MCF 10A (cell line): ENCODE results near the gene TM7SF3. TPM values are rescaled to one million over a fixed set of nuclear protein-coding genes. Genes with fewer than 3 reads are reported as not detected.

Experiments
- BruUV-seq: library from RNA; stranded (reverse); fragments of 400-500 nt; replicated peaks from 2 replicates; lab custom pipeline; 2021; lab: Mats Ljungman, UMichigan
- CTCF ChIA-PET: fragments of 300-600 bp; sonication (Branson Sonifier 250); formaldehyde crosslinking; extraction: SDS; loops from one replicate; lab custom pipeline; 2021; ENCODE audit warnings: antibody characterized with exemption, inconsistent platforms; lab: Yijun Ruan, JAX
- POLR2A ChIA-PET: fragments of 300-600, 350-650 bp; sonication (Branson Sonifier 250); formaldehyde crosslinking; extraction: SDS; loops from one replicate; lab custom pipeline; 2020; ENCODE audit warnings: antibody characterized with exemption, inconsistent platforms; lab: Yijun Ruan, JAX
- DNase-seq: peaks from one replicate; pipeline ENCODE4 v3.0.0-alpha.2; 2018; ENCODE audit not compliant: unreplicated experiment
- H3K27ac Mint-ChIP-seq: one replicate; pipeline ENCODE4 v1.8.0; 2022; ENCODE audit warnings: mild to moderate bottlenecking, low read depth, mixed read lengths; ENCODE audit not compliant: unreplicated experiment
- H3K27me3 Mint-ChIP-seq: one replicate; pipeline ENCODE4 v1.8.0; 2022; ENCODE audit warnings: mixed read lengths; ENCODE audit not compliant: insufficient read depth, unreplicated experiment
- H3K36me3 Mint-ChIP-seq: one replicate; pipeline ENCODE4 v1.8.0; 2022; ENCODE audit warnings: mild to moderate bottlenecking, moderate library complexity, mixed read lengths; ENCODE audit not compliant: insufficient read depth, unreplicated experiment
- H3K4me1 Mint-ChIP-seq: one replicate; pipeline ENCODE4 v1.8.0; 2022; ENCODE audit warnings: mixed read lengths; ENCODE audit not compliant: insufficient read depth, unreplicated experiment
- H3K4me3 Mint-ChIP-seq: one replicate; pipeline ENCODE4 v1.8.0; 2022; ENCODE audit warnings: mild to moderate bottlenecking, moderate library complexity, mixed read lengths; ENCODE audit not compliant: unreplicated experiment
- H3K9me3 Mint-ChIP-seq: one replicate; pipeline ENCODE4 v1.8.0; 2022; ENCODE audit warnings: mixed read lengths; ENCODE audit not compliant: unreplicated experiment
- intact Hi-C: fragments of 100-400 bp; cut with micrococcal nuclease; formaldehyde crosslinking; loops from 2 replicates; pipeline ENCODE4 v1.14.1; 2022
- total RNA-seq: library from RNA; stranded (reverse); gene quantifications from 2 replicates; pipeline ENCODE4 v1.2.3, GENCODE V29; 2022
- TF ChIP-seq, protein P1 (sequence below): fragments of 200-600 bp; IDR thresholded peaks from one replicate; pipeline ENCODE4 v1.8.0; 2022; ENCODE audit warnings: antibody characterized with exemption, mild to moderate bottlenecking; ENCODE audit not compliant: unreplicated experiment

TM7SF3 gene
- total RNA-seq, 1 experiment from 2014 or later, result 119 TPM

DNA sequence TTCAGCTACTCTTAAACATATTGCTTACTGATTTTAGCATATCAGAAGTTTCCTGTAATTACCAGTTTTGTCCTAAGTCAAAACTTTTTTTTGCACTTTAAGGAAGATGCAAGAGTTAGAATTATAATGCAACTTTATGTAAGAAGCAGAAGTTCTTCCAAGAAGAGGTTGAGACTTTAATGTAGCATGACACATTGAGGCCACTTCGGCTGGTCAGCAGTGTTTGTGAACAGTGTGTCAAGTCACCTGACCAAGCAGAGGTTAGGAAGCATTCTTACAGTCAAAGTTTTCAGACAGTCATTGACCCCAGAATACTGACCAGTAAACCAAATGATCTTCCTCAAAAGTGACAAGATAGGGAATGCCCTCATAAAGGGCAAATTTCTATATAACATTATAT lies 60.7 kb downstream of the TM7SF3 start:
- CTCF ChIA-PET, result interaction anchor here (0.5 to 0.6 kb wide), 3 partner anchors 12 to 350 kb away, joined by 3 to 4 read pairs (median 4); no protein-coding TSS in a partner anchor
- H3K27me3 Mint-ChIP-seq, result no peaks in the 10 kb centered on the region
- no peak overlapping the region for H3K4me3 Mint-ChIP-seq
- H3K4me1 Mint-ChIP-seq, result no peaks in the 10 kb centered on the region
- intact Hi-C loops, result no loop called here
- BruUV-seq, result no TSS peak
- H3K36me3 Mint-ChIP-seq, result peaks cover 39% of the 10 kb centered on the region
- TF ChIP-seq, protein P1, sequence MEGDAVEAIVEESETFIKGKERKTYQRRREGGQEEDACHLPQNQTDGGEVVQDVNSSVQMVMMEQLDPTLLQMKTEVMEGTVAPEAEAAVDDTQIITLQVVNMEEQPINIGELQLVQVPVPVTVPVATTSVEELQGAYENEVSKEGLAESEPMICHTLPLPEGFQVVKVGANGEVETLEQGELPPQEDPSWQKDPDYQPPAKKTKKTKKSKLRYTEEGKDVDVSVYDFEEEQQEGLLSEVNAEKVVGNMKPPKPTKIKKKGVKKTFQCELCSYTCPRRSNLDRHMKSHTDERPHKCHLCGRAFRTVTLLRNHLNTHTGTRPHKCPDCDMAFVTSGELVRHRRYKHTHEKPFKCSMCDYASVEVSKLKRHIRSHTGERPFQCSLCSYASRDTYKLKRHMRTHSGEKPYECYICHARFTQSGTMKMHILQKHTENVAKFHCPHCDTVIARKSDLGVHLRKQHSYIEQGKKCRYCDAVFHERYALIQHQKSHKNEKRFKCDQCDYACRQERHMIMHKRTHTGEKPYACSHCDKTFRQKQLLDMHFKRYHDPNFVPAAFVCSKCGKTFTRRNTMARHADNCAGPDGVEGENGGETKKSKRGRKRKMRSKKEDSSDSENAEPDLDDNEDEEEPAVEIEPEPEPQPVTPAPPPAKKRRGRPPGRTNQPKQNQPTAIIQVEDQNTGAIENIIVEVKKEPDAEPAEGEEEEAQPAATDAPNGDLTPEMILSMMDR, result no peak
- H3K9me3 Mint-ChIP-seq, result no peaks in the 10 kb centered on the region
- no peak overlapping the region for H3K27ac Mint-ChIP-seq
- DNase-seq, result no peak
- POLR2A ChIA-PET, result interaction anchor here (1.3 to 1.7 kb wide), 2 partner anchors 10 to 15 kb away, joined by 3 to 4 read pairs; partner anchors contain the start of gene FGFR1OP2

DNA sequence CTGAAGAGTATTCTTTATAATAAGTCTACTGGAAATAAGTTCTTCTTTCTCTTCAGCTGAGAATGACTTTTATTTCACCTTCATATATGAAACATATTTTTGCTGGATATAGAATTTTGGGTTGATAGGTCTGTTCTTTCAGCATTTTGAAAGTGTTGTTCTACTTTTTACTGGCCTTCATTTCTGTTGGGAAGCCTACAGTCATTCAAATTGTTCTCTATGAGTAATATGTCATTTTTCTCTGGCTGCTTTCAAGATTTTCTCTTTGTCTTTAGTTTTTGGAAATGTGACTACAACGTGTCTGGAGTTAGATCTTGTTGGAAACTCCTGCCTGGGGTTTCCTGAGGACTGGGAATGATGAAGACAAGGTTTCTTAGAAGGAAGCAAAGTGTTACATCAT lies 65.9 kb downstream of the TM7SF3 start:
- POLR2A ChIA-PET, result interaction anchor here (0.7 kb wide), 1 partner anchor 145 kb away, joined by 3 read pairs; no protein-coding TSS in a partner anchor
- no peak for DNase-seq
- H3K27me3 Mint-ChIP-seq, result no peaks in the 10 kb centered on the region
- intact Hi-C loops, result no loop called here
- TF ChIP-seq, protein P1, result no peak
- no peaks in the 10 kb centered on the region for H3K9me3 Mint-ChIP-seq
- CTCF ChIA-PET, result no interaction called here
- H3K36me3 Mint-ChIP-seq, result peaks cover 6% of the 10 kb centered on the region
- no TSS peak for BruUV-seq
- H3K4me3 Mint-ChIP-seq, result no peak overlapping the region
- H3K27ac Mint-ChIP-seq, result no peak overlapping the region
- no peaks in the 10 kb centered on the region for H3K4me1 Mint-ChIP-seq

DNA sequence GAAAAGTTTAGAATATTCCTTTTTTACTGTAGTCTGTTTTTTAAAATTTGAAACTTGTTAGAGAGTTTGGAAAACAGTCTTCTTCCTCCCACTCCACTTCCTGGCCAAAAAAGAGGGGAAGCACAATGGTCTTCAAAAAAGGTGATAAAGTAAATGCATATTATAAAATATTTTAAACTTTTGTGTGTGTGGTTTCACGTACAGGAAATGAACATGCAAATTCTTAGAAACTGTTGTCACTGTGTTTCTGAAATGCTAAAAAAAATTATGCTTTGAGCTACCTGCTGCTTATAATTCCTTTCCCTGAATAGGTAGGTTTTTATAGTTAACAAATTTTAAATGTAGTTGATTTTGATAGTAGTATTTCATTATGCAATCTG lies 73.0 kb downstream of the TM7SF3 start:
- TF ChIP-seq, protein P1, result no peak
- no peaks in the 10 kb centered on the region for H3K9me3 Mint-ChIP-seq
- peak overlapping the region; percentile 91 for H3K4me3 Mint-ChIP-seq
- no peaks in the 10 kb centered on the region for H3K27me3 Mint-ChIP-seq
- intact Hi-C loops, result no loop called here
- peak overlapping the region; percentile 81 for H3K27ac Mint-ChIP-seq
- DNase-seq, result no peak
- no TSS peak for BruUV-seq
- no peaks in the 10 kb centered on the region for H3K36me3 Mint-ChIP-seq
- CTCF ChIA-PET, result interaction anchor here (0.7 kb wide), 2 partner anchors 12 to 16 kb away, joined by 4 read pairs; no protein-coding TSS in a partner anchor
- peaks cover 21% of the 10 kb centered on the region for H3K4me1 Mint-ChIP-seq
- POLR2A ChIA-PET, result interaction anchor here (1.0 to 3.5 kb wide), 4 partner anchors 11 to 70 kb away, joined by 4 to 25 read pairs (median 6); no protein-coding TSS in a partner anchor

DNA sequence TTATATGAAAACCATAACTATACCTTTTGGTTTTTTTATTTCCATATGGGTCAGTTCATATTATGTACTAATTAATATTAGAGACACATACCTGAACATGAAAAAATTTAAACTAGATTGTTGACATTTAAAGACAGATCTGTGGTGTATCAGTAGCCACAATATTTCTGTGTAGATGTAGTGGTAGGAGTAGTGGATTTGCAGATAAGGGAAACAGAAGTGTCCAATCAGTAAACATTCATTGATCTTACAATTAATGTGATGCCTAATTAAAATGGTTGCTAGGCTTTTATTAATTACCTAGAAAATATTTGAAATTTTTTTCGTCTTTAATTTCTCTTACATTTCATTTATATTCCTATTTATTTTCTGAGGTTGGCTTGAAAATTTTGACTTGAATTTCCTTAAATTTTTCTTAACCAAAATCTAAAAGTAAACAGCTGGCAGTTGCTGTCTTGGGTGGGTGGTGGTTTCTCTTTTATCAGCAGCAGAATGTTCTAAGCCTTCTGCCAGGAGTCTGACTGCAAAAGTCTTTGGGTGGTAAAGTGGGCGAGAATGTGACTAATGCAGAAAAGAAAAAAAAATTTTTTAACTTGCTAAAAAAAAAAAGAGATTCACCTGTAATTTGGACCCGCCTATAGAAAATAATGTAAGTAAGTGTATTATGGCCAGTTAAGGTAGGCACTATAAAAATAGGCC lies 73.5 kb downstream of the TM7SF3 start:
- Mint-ChIP-seq H3K4me3 (peak overlapping the region; percentile 91), H3K36me3 (no peaks in the 10 kb centered on the region), H3K27me3 (no peaks in the 10 kb centered on the region), H3K27ac (peak overlapping the region; percentile 81), H3K4me1 (peaks cover 26% of the 10 kb centered on the region), H3K9me3 (no peaks in the 10 kb centered on the region)
- BruUV-seq, result no TSS peak
- no peak for DNase-seq
- POLR2A ChIA-PET, result interaction anchor here (0.6 to 3.5 kb wide), 5 partner anchors 11 to 82 kb away, joined by 3 to 25 read pairs (median 6); partner anchors contain the start of gene MED21
- intact Hi-C loops, result no loop called here
- TF ChIP-seq, protein P1, result no peak
- CTCF ChIA-PET, result interaction anchor here (0.7 kb wide), 2 partner anchors 12 to 17 kb away, joined by 4 read pairs; no protein-coding TSS in a partner anchor
